GM20000 (cell line): ENCODE results near the gene UNC13D.

Source experiments
- DNase-seq: peaks from one replicate; pipeline ENCODE4 v3.0.0; 2012; ENCODE audit warnings: low spot score
- TF ChIP-seq, protein P1 (sequence below): IDR thresholded peaks from 2 replicates; pipeline ENCODE4 v1.5.1; 2012; ENCODE audit warnings: mild to moderate bottlenecking, control low read depth; ENCODE audit errors: extremely low read depth, missing control alignments

The UNC13D gene

DNA sequence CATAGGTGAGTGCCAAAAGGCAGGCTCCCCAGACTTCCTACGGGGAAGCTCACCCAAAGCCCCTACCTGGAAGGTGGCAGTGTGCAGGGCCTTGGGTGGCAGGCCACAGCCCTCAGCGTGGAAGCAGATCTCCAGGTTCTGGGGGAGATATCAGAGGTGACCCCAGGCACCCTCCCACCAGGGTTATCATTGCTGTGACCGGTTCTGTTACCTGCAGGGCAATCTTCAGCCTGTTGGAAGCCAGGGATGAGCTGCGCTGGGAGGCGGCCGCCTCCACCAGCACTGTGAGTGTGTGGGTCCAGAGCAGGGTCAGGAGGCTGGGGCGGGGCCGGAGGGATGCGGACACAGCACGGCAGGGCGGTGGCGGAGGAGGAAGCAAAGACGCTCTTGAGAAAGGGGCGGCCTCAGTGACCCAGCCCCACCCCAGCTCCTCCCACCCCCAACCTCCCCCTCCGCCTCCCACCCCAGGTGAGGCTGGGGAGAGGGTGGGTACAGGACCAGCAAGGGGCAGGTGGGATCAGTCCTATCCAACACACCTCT lies 13.1 kb downstream of the UNC13D start:
- no peak for DNase-seq
- TF ChIP-seq, protein P1, sequence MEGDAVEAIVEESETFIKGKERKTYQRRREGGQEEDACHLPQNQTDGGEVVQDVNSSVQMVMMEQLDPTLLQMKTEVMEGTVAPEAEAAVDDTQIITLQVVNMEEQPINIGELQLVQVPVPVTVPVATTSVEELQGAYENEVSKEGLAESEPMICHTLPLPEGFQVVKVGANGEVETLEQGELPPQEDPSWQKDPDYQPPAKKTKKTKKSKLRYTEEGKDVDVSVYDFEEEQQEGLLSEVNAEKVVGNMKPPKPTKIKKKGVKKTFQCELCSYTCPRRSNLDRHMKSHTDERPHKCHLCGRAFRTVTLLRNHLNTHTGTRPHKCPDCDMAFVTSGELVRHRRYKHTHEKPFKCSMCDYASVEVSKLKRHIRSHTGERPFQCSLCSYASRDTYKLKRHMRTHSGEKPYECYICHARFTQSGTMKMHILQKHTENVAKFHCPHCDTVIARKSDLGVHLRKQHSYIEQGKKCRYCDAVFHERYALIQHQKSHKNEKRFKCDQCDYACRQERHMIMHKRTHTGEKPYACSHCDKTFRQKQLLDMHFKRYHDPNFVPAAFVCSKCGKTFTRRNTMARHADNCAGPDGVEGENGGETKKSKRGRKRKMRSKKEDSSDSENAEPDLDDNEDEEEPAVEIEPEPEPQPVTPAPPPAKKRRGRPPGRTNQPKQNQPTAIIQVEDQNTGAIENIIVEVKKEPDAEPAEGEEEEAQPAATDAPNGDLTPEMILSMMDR, result no peak

DNA sequence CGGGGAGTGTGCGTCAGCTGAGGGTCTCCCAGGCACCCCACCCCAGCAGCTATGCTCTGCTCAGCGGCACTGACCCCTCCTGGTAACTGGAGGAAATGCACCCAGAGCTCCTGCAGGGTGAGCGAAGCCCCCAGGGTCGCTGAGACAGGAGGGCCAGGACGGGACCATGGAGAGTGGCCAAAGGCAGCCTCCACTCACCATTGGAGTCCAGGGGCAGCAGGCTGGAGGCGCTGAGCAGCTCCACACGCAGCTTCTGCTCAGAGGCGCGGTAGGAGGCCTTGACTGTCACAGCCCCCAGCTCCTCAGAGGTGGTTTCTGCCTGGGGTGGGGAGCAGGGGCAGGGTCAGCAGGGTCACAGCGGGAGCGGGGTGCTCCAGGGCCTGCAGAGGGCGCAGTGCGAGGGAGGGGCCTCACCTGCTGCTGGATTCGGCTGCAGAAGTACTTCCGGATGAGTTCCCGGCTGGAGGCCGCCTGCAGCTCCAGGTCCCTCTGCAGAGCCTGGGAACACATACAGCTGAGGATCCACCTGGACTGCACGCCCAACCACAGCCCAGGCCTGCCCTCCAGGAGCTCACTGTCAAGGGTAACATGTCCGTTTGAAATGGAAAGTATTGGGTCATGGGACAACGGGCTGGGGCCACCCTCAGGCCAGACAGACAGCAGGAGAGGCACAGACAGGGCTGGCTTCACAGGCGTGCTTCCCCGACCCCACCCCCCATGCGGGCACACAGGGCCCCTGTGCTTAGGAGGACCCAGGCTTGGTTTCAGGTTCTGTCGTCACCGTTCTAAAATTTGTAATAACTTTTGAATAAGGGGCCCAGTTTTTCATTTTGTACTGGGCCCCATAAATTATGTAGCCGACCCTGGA lies 13.8 kb downstream of the UNC13D start:
- peak; percentile 65 for DNase-seq
- TF ChIP-seq, protein P1, result peak; percentile 48

DNA sequence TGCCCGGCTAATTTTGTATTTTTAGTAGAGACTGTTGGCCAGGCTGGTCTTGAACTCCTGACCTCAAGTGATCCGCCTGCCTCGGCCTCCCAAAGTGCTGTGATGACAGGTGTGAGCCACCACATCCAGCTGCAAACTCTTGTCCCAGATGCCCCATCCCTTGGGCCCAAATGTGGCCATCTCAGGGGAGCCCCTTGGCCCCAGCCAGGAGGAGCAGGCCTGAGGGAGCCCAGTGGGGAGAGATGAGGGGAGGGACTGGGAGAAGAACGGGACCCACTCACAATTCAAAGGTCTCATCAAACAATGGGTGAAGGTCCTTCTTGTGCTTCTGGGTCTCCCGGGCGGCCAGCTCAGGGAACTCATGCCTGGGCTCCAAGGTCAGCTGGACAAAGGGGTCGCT lies 14.5 kb downstream of the UNC13D start:
- no peak for DNase-seq
- TF ChIP-seq, protein P1, result no peak

DNA sequence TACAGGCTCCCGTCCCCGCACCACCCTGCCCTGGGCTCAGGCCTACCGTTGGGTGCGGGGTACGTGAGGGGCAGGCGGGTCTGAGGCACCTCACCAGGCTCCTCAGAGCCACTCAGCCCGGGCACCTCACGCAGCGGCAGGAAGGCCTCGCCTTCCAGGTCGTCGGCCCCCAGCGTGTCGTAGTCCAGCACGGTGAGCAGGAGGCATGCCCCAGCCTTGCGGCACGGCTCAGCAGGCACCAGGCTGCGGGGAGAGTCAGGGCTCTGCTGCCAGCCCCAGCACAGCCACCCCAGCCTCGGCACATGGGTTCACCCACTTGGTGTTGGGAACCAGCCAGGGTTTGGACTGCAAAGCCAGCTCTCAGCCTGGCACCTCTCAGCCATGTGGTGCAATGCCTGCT lies 15.5 kb downstream of the UNC13D start:
- DNase-seq, result no peak
- TF ChIP-seq, protein P1, result no peak

DNA sequence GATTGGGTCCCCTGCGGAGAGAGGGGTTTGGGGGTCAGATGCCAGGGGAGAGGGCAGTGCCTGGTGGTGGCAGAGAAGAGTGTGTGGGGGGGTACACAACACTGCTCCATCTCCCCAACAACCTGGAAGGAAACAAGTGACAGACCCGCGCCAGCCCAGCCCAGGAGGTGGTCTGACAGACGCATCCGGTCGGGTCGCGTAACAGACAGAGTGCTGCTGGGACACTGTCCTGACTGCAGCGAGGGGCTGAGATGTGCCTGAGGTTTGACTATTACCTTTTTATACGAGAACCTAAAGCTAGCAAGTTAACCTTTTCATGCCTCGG lies 16.2 kb downstream of the UNC13D start:
- no peak for DNase-seq
- TF ChIP-seq, protein P1, result no peak

DNA sequence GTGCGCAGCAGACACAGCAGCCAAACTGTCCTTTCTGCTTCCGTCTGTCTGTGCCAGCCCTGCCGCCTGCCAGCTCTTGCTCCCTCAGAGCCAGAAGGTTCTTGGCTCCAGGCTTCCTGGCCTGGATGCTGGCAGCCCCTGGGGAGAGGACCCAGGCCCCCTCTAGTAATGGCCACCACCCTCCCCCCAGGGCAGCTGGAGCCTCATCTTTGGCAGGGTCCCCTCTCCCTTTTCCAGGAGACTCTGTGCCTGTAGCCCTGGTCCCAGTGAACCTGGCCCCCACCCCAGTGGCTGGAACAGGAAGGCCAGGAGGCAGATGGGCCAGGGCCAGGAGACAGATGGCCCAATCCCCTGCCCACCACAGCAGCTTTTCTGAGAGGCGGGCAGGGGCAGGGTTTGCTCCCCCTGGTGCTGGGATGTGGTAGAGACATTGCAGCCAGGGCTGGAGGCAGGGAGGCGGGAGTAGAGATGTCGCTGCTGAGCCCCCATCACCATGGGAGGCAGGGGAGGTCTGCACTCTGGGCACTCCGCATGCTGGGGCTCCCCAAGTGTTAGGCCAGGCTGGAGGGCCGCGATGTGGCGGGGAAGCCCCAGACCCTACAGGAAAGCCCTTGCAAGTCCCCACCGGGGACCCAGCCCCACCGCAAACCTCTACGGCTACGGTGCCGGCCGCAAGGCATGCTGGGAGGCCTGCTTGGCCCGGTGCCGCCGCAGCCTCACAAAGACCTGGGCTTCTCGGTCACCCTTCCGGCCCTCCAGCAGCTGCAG lies 16.7 kb downstream of the UNC13D start:
- TF ChIP-seq, protein P1, result peak; percentile 76
- DNase-seq, result peak; percentile 92
